Activated gamma-delta T cell (primary cell): ENCODE measurements around the gene MRPS6.

Source experiments
- DNase-seq: peaks from one replicate; lab custom pipeline; 2025; lab: John Stamatoyannopoulos, UW

MRPS6 gene

DNA sequence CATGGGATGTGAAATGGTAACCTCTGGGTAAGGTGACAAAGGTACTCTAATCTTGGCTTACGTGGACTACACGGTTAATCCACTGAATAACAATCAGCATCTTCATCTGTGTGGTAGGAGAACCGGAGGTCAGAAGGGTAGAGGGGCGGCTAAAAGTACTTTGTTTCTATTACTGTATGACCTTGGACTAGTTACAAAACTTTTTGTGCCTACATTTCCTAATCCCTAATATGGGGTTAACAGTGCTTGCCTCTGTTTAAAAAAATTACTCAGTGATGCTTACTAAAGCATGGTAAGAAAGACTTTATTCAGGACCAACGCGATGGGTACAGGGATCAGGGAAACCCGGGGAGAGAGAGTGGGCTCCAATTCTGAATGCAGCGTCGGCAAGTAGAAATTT is 1.7 kb upstream of the MRPS6 start:
- DNase-seq, result no peak

- DNase-seq, result no peak
These were observed 990 bp upstream of the MRPS6 start for GRCh38 chr21:34072145-34073031.

- DNase-seq, result peak; percentile 53
These were observed 438 bp downstream of the MRPS6 start for GRCh38 chr21:34073749-34074282.

GRCh38 chr21:34074283-34075090 is 1.1 kb downstream of the MRPS6 start:
- DNase-seq, result no peak

GRCh38 chr21:34075091-34075425 is 1.7 kb downstream of the MRPS6 start:
- DNase-seq, result no peak

GRCh38 chr21:34075760-34076660 is 2.6 kb downstream of the MRPS6 start:
- no peak for DNase-seq

GRCh38 chr21:34076835-34077234 is 3.5 kb downstream of the MRPS6 start:
- no peak for DNase-seq

DNA sequence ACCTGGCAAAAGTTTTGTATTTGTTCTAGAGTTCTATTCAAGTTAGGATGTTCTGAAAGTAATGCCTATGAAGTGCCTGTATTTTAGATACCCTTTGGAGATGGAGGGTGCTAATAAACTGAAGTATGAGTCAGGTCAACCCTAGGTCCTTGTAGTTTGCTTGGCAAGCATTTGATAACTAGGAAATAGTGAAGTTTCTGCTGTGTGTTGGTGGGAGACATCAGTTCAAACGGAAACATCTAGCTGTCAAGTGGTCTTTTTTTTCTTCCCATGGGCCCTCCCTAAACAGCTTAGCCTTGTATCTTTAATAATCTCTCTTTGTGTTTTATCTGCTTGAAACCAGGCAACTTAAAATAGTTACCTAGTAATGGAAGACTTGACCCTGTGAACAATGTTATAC is 4.5 kb downstream of the MRPS6 start:
- DNase-seq, result no peak

DNA sequence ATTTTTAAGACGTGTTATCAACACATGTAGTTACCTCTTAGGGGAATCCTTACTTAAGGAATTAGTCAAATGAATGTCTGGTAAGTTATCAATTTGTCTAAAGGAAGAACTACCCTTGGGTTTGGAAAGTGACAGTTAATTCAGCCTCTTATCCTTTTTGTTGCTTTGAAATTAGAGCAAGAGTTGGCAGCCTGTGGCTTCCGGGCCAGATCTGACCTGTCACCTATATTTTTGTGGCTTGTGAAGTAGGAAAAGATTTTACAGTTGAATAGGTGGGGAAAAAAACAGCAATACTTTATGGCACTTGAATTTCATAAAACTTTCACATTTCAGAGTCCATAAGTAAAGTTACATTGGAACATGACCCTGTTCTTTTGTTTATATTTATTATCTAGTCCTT is 5.5 kb downstream of the MRPS6 start:
- no peak for DNase-seq

GRCh38 chr21:34080710-34081109 is 7.3 kb downstream of the MRPS6 start:
- DNase-seq, result no peak

- no peak for DNase-seq
These were observed 9.4 kb downstream of the MRPS6 start for GRCh38 chr21:34082769-34083168.

- DNase-seq, result no peak
These were observed 10.0 kb downstream of the MRPS6 start for GRCh38 chr21:34083357-34083756.

DNA sequence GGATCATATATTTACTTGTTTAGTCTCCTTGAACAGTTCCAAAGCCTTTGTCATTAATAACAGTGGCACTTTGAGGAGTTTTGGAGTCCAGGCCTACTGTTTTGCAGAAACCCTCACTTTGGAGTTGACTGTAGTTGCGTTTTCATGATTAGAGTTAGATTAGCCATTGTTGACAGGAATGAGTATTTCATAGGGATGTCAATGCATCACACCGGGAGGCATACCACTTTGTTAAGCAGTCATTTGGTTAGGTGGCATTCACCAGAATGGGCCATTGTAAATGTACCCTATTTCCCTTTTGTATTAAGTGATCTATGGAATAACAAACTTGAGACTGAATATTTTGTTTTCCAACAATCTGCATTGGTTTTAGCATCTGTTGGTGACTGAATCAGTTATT is 11.8 kb downstream of the MRPS6 start:
- DNase-seq, result no peak

GRCh38 chr21:34086887-34087306 is 13.5 kb downstream of the MRPS6 start:
- no peak for DNase-seq

- DNase-seq, result no peak
These were observed 15.4 kb downstream of the MRPS6 start for GRCh38 chr21:34088752-34089151.

- no peak for DNase-seq
These were observed 17.7 kb downstream of the MRPS6 start for GRCh38 chr21:34091032-34091431.

DNA sequence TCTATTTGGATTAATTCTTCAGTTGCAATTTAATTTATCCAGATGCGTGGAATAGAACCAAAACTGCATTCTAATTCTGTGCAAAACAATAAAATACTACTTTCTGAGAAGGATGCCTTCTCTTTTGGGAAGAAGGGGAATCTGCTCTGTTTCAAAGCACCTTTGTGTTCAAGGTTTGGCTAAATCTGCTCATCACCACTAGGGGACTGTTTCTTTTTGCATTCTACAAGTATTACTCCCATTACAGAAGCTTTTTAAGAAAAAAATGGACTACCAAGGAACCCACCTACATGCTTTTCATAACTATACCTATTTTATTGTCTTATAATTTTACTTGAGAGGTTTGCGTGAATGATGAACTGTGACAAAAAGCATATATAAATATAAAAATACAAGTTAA is 18.2 kb downstream of the MRPS6 start:
- DNase-seq, result no peak

GRCh38 chr21:34092262-34092921 is 19.0 kb downstream of the MRPS6 start:
- no peak for DNase-seq

DNA sequence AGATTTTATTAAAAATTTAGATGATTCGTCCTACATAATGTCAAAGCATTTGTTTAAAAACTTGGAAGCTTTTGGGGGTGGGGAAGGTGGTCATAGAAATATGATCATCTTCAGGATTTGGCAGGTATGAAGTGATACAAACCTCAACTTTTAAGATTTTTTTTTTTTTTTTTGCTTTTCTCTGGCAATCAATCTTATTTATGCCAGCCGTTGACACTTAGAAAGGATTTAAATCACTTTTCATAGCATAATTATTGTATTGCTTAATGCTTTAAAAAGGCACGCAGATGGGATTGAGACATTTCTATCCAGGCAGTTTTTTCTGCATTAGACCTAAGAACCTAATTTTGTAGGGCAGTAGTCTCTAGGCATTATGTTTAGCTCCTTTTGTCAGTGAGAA is 19.7 kb downstream of the MRPS6 start:
- DNase-seq, result no peak

DNA sequence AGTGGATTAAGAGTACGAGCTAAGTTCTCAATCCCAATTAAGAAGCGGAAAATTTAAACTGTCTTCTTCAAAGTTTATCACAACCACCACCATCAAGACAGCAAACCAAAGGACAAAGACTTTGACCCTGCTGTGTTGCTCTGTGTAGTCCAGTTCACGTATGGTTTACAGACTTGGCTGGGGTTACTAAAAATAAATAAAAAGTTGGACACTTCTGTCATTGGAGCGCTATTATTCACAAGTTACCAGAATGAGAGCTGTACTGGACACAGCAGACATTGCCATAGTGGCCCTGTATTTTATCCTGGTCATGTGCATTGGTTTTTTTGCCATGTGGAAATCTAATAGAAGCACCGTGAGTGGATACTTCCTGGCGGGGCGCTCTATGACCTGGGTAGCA is 21.6 kb downstream of the MRPS6 start:
- no peak for DNase-seq

DNA sequence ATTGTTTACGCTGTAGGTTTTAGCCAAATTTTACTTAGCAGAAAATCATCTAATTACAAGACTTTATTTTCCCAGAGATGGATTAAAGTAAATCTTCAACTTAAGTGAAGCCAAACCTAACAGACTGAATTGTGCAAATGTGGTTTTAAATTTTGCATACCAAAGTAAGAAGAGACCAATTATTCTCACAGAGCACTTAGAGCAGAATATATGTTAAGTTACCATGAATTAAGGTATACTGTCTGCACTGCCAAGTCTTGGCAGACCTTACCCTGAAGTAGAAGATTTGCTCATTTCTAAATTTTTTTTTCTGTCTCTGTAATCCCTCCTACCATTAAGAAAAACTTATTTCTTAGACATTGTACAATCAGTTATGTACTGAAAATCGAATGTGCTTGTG is 24.1 kb downstream of the MRPS6 start:
- DNase-seq, result no peak
